Measurements from ENCODE around the gene SARDH. TPM values are rescaled to one million over a fixed set of nuclear protein-coding genes. Genes with fewer than 3 reads are reported as not detected.

The SARDH gene
- total RNA-seq, 2 donors from 2014 or later = 0.62 to 1.8 TPM

- no peak for DNase-seq (ENCODE audit: low spot score)
- intact Hi-C loops (cut with DNase I) = no loop called here
These were observed 43.5 kb downstream of the SARDH start for GRCh38 chr9:133694686-133695085.

- intact Hi-C loops (cut with DNase I) = no loop called here
- peak; percentile 55 for DNase-seq (ENCODE audit: low spot score)
These were observed 44.2 kb downstream of the SARDH start for GRCh38 chr9:133693703-133694529.

- DNase-seq (ENCODE audit: low spot score) = peak; percentile 58
- intact Hi-C loops (cut with DNase I) = no loop called here
These were observed 45.0 kb downstream of the SARDH start for GRCh38 chr9:133693116-133693515.

GRCh38 chr9:133692364-133692985 lies 45.7 kb downstream of the SARDH start:
- DNase-seq (ENCODE audit: low spot score) = peak; percentile 72
- intact Hi-C loops (cut with DNase I) = no loop called here

GRCh38 chr9:133691626-133692363 lies 46.4 kb downstream of the SARDH start:
- DNase-seq (ENCODE audit: low spot score) = peak; percentile 59
- intact Hi-C loops (cut with DNase I) = no loop called here

GRCh38 chr9:133691191-133691590 lies 47.0 kb downstream of the SARDH start:
- intact Hi-C loops (cut with DNase I) = no loop called here
- DNase-seq (ENCODE audit: low spot score) = peak; percentile 52

- intact Hi-C loops (cut with DNase I) = no loop called here
- peak; percentile 60 for DNase-seq (ENCODE audit: low spot score)
These were observed 48.0 kb downstream of the SARDH start for GRCh38 chr9:133690081-133690561.

- intact Hi-C loops (cut with DNase I) = loop anchor here in 1 of 2 donors (10.0 kb wide), 1 partner anchor 84 kb away; the partner anchor contains the start of gene FAM163B
- peak; percentile 65 for DNase-seq (ENCODE audit: low spot score)
These were observed 48.9 kb downstream of the SARDH start for GRCh38 chr9:133689151-133689763.

GRCh38 chr9:133687856-133688761 lies 50.0 kb downstream of the SARDH start:
- intact Hi-C loops (cut with DNase I) = loop anchor here in 1 of 2 donors (10.0 kb wide), 1 partner anchor 83 kb away; the partner anchor contains the start of gene FAM163B
- DNase-seq (ENCODE audit: low spot score) = peak; percentile 76

- intact Hi-C loops (cut with DNase I) = loop anchor here in 1 of 2 donors (10.0 kb wide), 1 partner anchor 82 kb away; the partner anchor contains the start of gene FAM163B
- DNase-seq (ENCODE audit: low spot score) = peak; percentile 71
These were observed 51.2 kb downstream of the SARDH start for GRCh38 chr9:133686642-133687575.

- DNase-seq (ENCODE audit: low spot score) = peak; percentile 54
- intact Hi-C loops (cut with DNase I) = loop anchor here in 1 of 2 donors (10.0 kb wide), 1 partner anchor 81 kb away; the partner anchor contains the start of gene FAM163B
These were observed 52.2 kb downstream of the SARDH start for GRCh38 chr9:133685653-133686609.

GRCh38 chr9:133684936-133685361 lies 53.2 kb downstream of the SARDH start:
- peak; percentile 70 for DNase-seq (ENCODE audit: low spot score)
- intact Hi-C loops (cut with DNase I) = loop anchor here in 1 of 2 donors (10.0 kb wide), 1 partner anchor 80 kb away; the partner anchor contains the start of gene FAM163B

GRCh38 chr9:133684121-133684935 lies 53.8 kb downstream of the SARDH start:
- peak; percentile 76 for DNase-seq (ENCODE audit: low spot score)
- intact Hi-C loops (cut with DNase I) = loop anchor here in 1 of 2 donors (10.0 kb wide), 1 partner anchor 80 kb away; the partner anchor contains the start of gene FAM163B

GRCh38 chr9:133683586-133684120 lies 54.5 kb downstream of the SARDH start:
- DNase-seq (ENCODE audit: low spot score) = peak; percentile 82
- intact Hi-C loops (cut with DNase I) = loop anchor here in 1 of 2 donors (10.0 kb wide), 1 partner anchor 79 kb away; the partner anchor contains the start of gene FAM163B

Measured in posterior vena cava (tissue), 2 donors.